Psoas muscle (tissue), 8 donors: ENCODE results near the gene HSPB9. TPM values are rescaled to one million over a fixed set of nuclear protein-coding genes. Genes with fewer than 3 reads are reported as not detected.

Experiments
- ATAC-seq, 4 donors: fragments of 200-7000 bp; cut with Tn5 transposase; one replicate each; pipeline ENCODE4 v1.9.1; 2020; ENCODE audit warnings: moderate library complexity in 3 of 4, mild to moderate bottlenecking in 2 of 4
- DNase-seq, 2 donors: peaks; one replicate each; pipeline ENCODE4 v3.0.0-alpha.2; 2020
- H3K27ac ChIP-seq: fragments of 200-600 bp; one replicate; pipeline ENCODE4 v1.8.0; 2022
- H3K27me3 ChIP-seq, 3 donors: fragments of 200-600 bp in 1 of 3; one replicate each; pipeline versions ENCODE4 v1.6.1 to v1.8.0; 2013 to 2022; ENCODE audit warnings: low read length in 2 of 3, mild to moderate bottlenecking in 2 of 3, moderate library complexity in 1 of 3; ENCODE audit not compliant: insufficient read depth in 3 of 3
- H3K36me3 ChIP-seq, 2 donors: fragments of 200-600 bp in 1 of 2; one replicate each; pipeline versions ENCODE4 v1.6.1 to v1.8.0; 2013 to 2022; ENCODE audit warnings: low read depth in 1 of 2, mild to moderate bottlenecking in 1 of 2, moderate library complexity in 1 of 2; ENCODE audit not compliant: insufficient read depth in 1 of 2
- H3K4me1 ChIP-seq: fragments of 200-600 bp; one replicate; pipeline ENCODE4 v1.8.0; 2022
- H3K4me3 ChIP-seq: fragments of 200-600 bp; one replicate; pipeline ENCODE4 v1.8.0; 2022; ENCODE audit warnings: mild to moderate bottlenecking
- H3K9me3 ChIP-seq: fragments of 200-600 bp; one replicate; pipeline ENCODE4 v1.8.0; 2022
- WGBS, 3 donors: extraction: QIAGEN DNeasy Blood & Tissue Kit; methylation state at CpG; one replicate each; pipeline versions ENCODE4 v1.1.6 to v1.1.7; 2013; 5-methylcytosine and 5-hydroxymethylcytosine counted together
- intact Hi-C, 2 donors: fragments of 100-400 bp; cut with DNase I; formaldehyde crosslinking; loops; one replicate each; pipeline versions ENCODE4 v1.11.0 to v1.14.2; 2022
- polyA plus RNA-seq, 3 donors: library from polyadenylated mRNA; stranded (reverse); fragments of 200-250 nt; gene quantifications; one replicate each; pipeline ENCODE4 v1.2.3, GENCODE V29; 2013
- total RNA-seq, 4 donors: library from RNA; stranded (reverse); fragmentation: NEBNext Ultra II Directional in 2 of 4; extraction: Animal tissue kit (Norgen Biotek cat#: 25700) in 2 of 4; gene quantifications; one replicate each; pipeline versions ENCODE4 v1.2.1 to v1.2.4, GENCODE V29; 2021 to 2023
- TF ChIP-seq, protein P1 (sequence below): fragments of 200-600 bp; IDR thresholded peaks from one replicate; pipeline ENCODE4 v1.8.0; 2022; ENCODE audit warnings: antibody characterized with exemption
- donor health status: healthy with polysubstance abuse.
- donor health status: DM: no; HTN: no; CAD: no; lungs with moderate emphysema.
- donor health status: Bipolar disorder and iron deficiency.
- donor health status: healthy.
- donor health status: DM: yes; HTN: yes; CAD: no.
- donor health status: DM: no; HTN: no; CAD: no.
- donor health status: DM: no; HTN: no; CAD: no.
- donor health status: DM: yes; HTN: yes; CAD: no.

HSPB9 gene
- total and polyA plus RNA-seq, 7 donors: 0.03 to 0.53 (median 0.43) TPM; not detected in 4

DNA sequence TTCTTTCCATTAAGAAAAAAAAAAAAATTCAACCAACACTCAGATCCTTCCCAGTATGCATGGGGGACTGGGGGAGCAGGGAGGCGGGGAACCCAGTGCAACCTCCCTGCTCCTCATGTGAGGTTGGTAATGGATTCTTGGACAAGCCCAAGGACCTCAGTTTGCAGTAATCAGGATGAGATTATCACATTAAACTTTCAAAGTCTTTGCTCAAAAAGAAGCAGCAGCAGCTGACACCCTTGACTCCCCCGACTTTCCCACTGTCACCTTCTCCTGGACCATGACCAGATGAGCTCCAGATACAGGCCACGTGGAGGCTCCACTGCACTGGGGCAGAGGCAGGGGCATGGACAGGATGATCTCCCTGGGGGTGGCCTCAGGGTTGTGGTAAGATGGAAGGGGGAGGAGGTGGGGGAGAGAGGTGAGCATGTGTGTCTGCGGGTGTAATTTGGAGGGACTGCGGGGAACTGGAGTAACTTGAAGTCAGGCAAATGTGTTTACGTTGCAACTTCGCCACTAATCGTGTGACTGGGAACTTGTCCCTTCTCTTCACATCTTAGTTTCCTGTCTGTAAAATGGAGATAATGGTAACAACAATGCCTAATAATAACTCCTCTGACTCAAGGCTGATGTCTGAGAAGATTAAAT, 44.1 kb upstream of the HSPB9 start:
- TF ChIP-seq, protein P1, sequence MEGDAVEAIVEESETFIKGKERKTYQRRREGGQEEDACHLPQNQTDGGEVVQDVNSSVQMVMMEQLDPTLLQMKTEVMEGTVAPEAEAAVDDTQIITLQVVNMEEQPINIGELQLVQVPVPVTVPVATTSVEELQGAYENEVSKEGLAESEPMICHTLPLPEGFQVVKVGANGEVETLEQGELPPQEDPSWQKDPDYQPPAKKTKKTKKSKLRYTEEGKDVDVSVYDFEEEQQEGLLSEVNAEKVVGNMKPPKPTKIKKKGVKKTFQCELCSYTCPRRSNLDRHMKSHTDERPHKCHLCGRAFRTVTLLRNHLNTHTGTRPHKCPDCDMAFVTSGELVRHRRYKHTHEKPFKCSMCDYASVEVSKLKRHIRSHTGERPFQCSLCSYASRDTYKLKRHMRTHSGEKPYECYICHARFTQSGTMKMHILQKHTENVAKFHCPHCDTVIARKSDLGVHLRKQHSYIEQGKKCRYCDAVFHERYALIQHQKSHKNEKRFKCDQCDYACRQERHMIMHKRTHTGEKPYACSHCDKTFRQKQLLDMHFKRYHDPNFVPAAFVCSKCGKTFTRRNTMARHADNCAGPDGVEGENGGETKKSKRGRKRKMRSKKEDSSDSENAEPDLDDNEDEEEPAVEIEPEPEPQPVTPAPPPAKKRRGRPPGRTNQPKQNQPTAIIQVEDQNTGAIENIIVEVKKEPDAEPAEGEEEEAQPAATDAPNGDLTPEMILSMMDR: no peak
- DNase-seq: no peak
- Histone ChIP-seq H3K36me3 (no peaks in the 10 kb centered on the region), H3K9me3 (no peaks in the 10 kb centered on the region), H3K4me3 (no peak overlapping the region), H3K27ac (no peak overlapping the region), H3K4me1 (peaks cover 19% of the 10 kb centered on the region), H3K27me3 (no peaks in the 10 kb centered on the region)
- WGBS, 3 donors: 57 to 63% (median 59%) methylated on average over 8 of the region's 8 CpGs
- intact Hi-C loops: no loop called here
- ATAC-seq: no peak

DNA sequence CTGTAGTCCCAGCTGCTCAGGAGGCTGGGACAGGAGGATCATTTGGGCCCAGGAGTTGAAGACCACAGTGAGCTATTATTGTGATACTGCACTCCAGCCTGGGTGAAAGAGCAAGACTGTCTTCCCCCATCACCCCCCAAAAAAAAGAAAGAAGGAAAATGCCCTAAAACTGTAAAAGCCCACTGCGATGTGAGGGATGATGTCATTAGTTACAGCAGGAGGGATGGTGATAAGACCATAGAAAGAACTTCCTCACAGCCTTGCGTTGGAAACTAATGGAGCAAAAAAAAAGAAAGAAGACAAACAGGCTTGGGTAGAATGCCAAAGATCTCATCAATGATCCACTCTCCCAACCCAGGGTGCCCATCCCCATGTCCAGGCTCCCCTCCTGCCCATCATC, 43.1 kb upstream of the HSPB9 start:
- 82 to 98% (median 98%) methylated on average over 2 of the region's 2 CpGs for WGBS, 3 donors
- DNase-seq: no peak
- intact Hi-C loops: no loop called here
- Histone ChIP-seq H3K9me3 (no peaks in the 10 kb centered on the region), H3K36me3 (no peaks in the 10 kb centered on the region), H3K27ac (no peak overlapping the region), H3K27me3 (no peaks in the 10 kb centered on the region), H3K4me3 (no peak overlapping the region), H3K4me1 (peaks cover 19% of the 10 kb centered on the region)
- no peak for ATAC-seq
- TF ChIP-seq, protein P1: no peak

GRCh38 chr17:42081516-42082129, 41.0 kb upstream of the HSPB9 start:
- Histone ChIP-seq H3K9me3 (no peaks in the 10 kb centered on the region), H3K4me3 (no peak overlapping the region), H3K4me1 (peaks cover 19% of the 10 kb centered on the region), H3K27me3 (no peaks in the 10 kb centered on the region), H3K27ac (no peak overlapping the region), H3K36me3 (no peaks in the 10 kb centered on the region)
- DNase-seq (no peak), ATAC-seq (no peak)
- TF ChIP-seq, protein P1: no peak
- intact Hi-C loops: no loop called here
- 88 to 90% (median 90%) methylated on average over 9 of the region's 9 CpGs for WGBS, 3 donors

DNA sequence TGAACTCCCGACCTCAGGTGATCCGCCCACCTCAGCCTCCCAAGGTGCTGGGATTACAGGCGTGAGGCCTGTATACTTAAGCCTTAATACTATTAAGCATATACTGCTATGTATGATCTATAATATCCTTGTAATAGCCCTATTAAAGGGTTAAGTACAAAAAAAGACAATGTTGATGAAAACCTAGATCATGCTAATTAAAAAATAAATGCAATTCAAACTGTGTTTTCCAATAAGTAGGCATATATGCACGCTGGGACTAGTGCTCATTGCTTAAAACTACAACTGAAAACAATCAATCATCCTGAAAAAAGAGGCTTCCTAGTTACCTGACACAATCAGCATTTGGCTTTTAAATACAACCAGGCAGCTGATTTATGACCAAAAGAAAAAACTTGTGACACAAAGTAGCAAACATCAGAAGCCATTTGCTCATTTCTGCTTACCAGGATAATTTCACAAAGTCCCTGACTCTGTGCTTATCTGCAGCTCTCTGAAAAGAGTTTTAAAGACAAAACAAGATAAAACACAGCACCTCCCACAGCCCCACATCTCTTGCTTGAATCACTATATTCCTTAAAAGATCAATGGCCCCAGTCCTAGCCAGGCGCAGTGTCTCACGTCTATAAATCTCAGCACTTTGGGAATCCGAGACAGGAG, 35.4 kb upstream of the HSPB9 start:
- no peak for DNase-seq
- Histone ChIP-seq H3K4me1 (no peaks in the 10 kb centered on the region), H3K9me3 (no peaks in the 10 kb centered on the region), H3K4me3 (no peak overlapping the region), H3K36me3 (no peaks in the 10 kb centered on the region), H3K27ac (no peak overlapping the region), H3K27me3 (no peaks in the 10 kb centered on the region)
- no peak for ATAC-seq
- TF ChIP-seq, protein P1: no peak
- 76 to 82% (median 77%) methylated on average over 7 of the region's 7 CpGs for WGBS, 3 donors
- intact Hi-C loops: no loop called here
